Inflammatory macrophage treated with lipopolysaccharide for 1 hour (primary cell): ENCODE data around the gene TAS1R1.
"Not testable (repeated sequence)": the region's sequence is repeated elsewhere in the genome, so short reads cannot be mapped to it uniquely, and the experiment has no call there.

Source experiments
- DNase-seq, 2 donors: peaks; one replicate each; pipeline ENCODE4 v3.0.0-alpha.2; 2020 to 2022

The TAS1R1 gene

GRCh38 chr1:6592441-6592840, 37.3 kb downstream of the TAS1R1 start:
- DNase-seq: no peak

- DNase-seq: no peak
Observed at GRCh38 chr1:6592865-6593593, 37.9 kb downstream of the TAS1R1 start.

DNA sequence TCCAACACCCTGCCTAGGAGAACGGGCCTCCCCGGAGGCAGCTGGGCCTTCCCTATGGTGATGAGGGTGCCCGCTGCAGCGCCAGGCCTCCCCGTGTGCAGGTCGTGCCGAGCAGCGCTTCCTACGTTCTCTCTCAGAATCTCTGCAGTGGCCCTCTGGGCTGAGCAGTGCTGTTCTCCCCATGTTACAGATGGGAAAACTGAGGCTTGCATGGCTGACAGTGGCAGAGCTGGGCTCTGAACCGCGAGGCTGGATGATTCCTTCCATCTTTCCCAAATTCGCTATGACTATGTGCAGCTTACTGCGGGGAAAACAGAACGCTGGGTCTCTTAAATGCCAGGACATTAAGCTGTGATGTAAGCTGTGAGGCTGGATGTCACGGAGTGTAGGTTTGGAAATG, 38.7 kb downstream of the TAS1R1 start:
- DNase-seq: no peak

GRCh38 chr1:6594977-6595740, 40.1 kb downstream of the TAS1R1 start:
- no peak for DNase-seq

DNA sequence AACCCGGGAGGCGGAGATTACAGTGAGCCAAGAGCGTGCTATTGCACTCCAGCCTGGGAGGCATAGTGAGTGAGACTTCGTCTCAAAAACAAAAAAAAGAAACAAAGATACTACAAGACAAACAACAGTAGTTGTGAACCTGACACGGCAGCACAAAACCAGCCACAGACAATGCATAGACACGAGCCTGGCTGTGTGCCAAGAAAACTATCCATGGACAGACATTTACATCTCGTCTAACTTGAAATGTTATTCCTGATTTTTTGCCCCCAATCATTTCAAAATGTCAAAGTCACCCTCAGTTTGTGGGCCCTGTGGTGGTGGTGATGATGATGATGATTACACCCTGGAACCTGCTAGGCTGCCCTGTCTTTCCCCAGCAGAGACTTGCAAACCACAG, 41.2 kb downstream of the TAS1R1 start:
- DNase-seq: no peak

- DNase-seq: no peak
Observed at GRCh38 chr1:6596886-6597776, 42.0 kb downstream of the TAS1R1 start.

- DNase-seq: no peak
Observed at GRCh38 chr1:6597777-6598131, 42.6 kb downstream of the TAS1R1 start.

GRCh38 chr1:6599141-6599975, 44.3 kb downstream of the TAS1R1 start:
- DNase-seq: peak; percentile 36 to 45

- DNase-seq: not testable (repeated sequence)
Observed at GRCh38 chr1:6599991-6600390, 44.9 kb downstream of the TAS1R1 start.

DNA sequence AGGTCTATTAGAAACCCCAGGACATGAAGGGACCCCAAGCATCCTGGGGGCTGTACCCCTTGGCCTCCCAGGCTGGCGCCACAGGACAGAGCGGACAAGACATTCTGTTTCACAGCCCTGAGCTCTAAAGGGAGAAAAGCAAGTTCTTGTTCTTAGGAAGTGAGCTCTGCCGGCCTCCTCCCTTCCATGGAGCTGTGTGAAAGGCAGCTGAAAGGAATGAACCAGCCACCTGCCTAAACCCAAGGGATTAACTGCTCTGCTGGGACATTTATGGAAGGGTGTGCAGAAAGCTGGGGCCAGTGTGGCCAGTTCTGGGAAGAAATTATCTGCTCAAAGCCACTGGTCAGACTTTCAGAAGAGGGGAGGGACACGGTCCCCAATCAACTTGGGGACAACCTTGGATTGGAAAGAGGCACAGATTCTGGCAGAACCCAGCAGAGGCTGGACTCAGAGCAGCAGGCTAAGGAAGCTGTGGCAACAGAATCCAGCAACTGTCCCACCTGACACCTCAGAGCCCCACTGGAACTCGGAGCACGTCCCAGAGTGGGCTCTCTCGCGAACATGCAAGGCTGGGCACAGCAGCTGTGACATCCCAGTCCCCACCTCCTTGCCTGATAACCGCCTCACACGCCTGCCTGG, 45.4 kb downstream of the TAS1R1 start:
- DNase-seq: no peak

DNA sequence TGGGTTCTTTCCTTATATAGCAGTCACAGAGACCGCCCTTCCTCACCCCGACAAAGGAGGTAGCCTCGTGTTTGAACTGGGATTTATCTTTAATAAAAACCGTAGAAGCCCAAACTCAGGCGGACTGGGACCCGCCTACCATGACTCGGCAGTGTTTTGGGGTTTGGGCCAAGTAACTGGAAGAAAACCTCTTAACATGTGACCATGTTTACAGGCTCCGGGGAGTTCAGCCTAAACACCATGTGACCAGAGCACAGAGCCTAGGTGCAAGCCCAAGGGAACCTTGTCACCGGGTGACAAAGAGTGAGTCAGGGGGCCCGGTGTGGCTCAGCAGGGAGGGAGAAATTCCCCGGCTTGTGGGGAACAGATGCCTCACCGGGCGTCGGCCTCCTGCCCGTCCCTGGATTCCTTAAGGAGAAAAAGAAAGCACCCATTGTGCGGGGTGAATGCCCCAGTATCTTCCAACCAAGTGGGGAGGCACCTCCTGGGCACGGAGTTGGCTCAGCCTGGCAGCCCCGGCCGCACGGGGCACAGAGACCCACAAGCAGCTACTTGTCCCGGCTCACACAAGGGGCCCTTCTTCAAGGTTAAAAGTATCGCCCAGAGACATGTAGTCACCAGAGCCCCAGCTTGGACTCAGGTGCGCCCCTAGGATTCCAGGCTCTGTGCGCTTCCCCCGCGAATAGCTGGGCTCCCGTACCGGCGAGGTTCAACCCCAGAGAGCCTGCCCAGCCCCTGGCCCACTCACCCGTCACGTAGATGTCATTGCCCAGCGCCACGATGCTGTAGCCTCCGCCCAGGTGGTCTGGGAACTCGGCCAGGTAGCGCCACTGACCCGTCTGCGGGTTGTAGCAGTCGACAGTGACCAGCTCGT, 46.2 kb downstream of the TAS1R1 start:
- DNase-seq: peak; percentile 73 to 91

GRCh38 chr1:6601923-6602668, 47.0 kb downstream of the TAS1R1 start:
- DNase-seq: no peak

DNA sequence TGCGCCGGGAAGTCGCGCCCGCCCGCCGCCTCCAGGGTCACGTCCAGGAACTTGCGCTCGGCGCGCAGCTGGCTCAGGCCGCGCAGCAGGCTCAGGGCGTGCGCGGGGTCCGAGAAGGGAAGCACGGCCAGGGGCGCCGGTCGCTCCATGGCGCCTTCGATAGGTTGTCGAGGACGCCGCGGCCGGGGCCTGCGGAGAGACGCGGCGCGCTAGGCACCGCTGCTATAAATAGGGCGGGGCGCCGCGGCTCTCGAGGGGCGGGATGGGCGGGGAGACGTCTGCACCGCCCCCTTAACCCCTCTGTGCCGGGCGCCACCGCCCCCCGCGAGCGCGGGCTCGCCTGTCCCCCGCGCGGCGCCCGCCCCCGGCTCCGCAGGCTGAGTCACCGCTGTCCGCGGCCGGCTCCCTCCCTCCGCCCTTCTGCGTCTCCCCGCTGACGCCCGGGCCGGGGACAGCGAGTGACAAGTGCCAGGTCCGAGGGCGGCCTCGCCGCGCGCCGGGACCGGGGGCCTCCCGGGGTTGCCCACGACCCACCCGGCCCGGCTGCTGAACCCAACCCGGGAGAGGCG, 47.6 kb downstream of the TAS1R1 start, which contains the start of gene KLHL21:
Gene KLHL21, minus strand, starts transcription at position 201 of the 569 bp plus-strand sequence. Its CDS starts 52 bp downstream, at position 149.
- DNase-seq: peak; percentile 86 to 88

DNA sequence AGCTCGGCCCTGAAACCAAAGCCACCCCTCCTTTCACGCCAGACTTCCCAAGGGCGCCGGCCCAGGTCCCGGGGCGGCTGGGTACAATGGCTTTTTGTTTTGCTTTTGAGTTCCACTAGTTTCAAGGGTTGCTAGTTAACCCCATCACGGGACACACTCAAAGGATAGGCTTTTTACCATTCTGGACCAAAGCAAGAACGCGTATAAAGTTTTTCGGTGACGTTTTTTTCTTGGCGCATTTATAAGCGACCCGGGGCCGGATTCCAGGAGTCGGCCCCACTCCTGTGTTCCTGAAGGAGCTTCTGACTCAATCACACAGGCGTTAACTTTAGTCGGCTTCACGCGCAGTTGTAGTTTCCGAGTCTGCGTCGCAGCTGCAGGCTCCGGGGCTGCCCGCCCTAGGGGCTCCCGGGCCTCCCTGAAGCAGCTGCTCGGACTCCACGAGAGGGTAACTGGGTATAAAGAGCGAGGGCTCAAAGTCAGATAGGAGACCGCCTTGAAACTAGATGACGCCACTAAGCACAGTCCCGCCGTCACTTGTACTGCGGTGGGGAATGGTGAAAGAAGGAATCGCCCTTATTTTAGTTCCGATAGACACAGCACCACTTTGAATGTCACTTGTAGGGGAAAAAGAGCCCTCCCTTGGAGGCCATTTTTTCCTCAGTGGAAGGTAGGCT, 48.3 kb downstream of the TAS1R1 start:
- DNase-seq: peak; percentile 66 to 67

GRCh38 chr1:6603915-6604558, 48.9 kb downstream of the TAS1R1 start:
- DNase-seq: no peak

- DNase-seq: peak; percentile 27 to 31
Observed at GRCh38 chr1:6612641-6613360, 57.7 kb downstream of the TAS1R1 start.

DNA sequence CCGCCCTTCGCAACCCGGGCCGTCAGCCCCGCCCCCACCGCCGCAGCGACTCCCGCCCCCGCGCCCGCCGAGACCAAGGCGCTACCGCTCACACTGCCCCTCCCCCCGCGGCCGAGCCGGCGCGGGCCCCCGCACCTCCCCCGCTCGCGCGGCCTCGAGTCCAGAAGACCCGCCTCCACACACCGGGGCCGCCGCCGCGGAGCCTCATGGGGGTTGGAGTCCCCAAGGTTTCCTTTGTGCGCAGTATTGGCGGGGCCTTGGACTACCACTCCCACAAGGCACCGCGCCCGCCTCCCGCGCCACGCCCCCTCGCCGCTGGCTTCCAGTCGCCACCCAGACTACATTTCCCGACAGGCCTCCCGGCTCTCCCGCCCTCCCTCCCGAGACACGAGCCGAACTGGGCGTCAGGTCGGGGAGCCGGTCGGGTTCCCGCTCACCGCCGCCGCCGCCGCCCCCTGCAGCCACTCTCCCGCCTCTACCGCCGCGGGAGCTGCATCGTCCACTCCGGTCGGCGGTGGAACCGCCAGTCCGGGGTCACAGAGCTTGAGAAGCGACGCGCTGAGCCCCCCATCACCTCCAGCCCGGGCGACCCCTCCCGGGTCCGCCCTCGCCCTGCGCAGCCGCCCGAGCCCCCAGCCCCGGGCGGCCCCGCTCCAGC, 58.4 kb downstream of the TAS1R1 start, which contains the start of gene PHF13:
Gene PHF13, plus strand, starts transcription at position 371 of the 658 bp plus-strand sequence. CDS start 336 bp downstream, outside the sequence.
- DNase-seq: peak; percentile 99
